Inflammatory macrophage treated with lipopolysaccharide for 1 hour (primary cell): ENCODE data around the gene LRRC8C.
A peak's percentile ranks its signal among the peaks of the same experiment; 100 is the strongest.

Experiments used
- DNase-seq, 2 donors: peaks; one replicate each; pipeline ENCODE4 v3.0.0-alpha.2; 2020 to 2022

Gene LRRC8C

GRCh38 chr1:89708751-89709375, 75.9 kb downstream of the LRRC8C start:
- DNase-seq: no peak

DNA sequence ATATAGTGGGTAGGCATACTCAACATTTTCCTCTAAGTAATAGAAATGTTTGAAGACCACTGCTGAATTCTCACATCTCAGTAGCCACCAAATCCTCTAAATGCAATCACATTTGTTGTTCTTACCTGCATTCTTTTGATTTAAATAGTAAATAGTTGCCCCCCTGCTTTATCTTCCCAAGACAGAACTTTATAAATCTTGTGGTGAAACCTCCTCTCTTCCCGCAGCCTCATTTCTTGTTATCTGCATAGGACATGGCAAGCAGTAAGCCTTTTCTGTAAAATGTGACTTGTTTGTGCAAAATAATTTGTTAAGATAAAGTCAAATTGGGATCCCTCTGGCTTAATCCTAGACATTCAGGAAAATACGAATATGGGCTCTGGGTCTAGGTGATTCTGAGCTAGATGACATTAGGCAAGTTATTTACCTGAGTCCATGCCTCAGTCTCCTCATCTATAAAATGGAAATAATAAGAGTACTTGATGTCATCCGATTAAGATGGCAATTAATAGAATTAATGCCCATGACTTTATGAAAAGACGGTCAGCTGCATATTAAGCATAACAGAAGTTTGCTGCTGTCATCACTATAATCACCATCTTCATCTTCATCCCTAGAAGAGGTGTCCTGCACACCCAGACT, 77.7 kb downstream of the LRRC8C start:
- no peak for DNase-seq

GRCh38 chr1:89711140-89711778, 78.3 kb downstream of the LRRC8C start:
- no peak for DNase-seq

- no peak for DNase-seq
These were observed 79.5 kb downstream of the LRRC8C start for GRCh38 chr1:89712420-89712819.

DNA sequence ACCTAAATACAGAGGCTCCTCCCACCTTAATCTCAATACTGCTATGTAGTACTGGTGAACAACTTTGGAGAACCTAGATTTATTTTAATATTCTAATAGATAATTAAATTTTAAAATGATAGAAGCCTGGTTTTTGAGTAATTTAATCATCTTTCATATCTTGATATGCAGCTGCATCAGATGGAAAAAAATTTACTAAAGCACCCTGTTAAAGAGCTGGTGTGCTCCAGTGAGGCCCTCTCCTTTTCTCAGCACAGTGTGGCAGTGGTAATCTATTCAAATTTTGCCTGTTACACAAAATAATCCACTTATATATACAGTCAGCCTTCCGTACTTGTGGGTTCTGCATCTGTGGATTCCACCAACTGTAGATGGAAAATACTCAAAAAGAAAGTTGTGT, 82.8 kb downstream of the LRRC8C start:
- no peak for DNase-seq

- DNase-seq: peak; percentile 46 to 56
These were observed 86.8 kb downstream of the LRRC8C start for GRCh38 chr1:89719502-89720306.

DNA sequence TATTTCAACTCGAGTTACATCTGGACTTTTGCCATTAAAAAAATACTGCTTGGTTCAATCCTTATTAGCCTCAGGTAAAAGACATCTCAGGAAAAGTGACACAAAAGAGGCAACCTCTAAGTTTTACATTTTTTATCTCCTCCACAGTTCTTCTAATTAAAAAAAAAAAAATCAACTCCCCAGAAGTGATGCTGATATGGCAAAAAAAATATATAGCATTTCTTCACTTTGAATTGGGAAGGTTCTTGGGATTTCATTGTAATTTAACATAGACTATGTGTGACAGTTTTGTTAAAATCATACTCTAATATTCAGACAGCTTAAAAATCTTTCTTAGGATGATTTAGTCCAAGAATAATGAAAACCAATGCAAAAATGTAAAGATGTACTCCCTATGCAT, 87.9 kb downstream of the LRRC8C start:
- DNase-seq: no peak

GRCh38 chr1:89721351-89721750, 88.4 kb downstream of the LRRC8C start:
- peak; percentile 60 to 70 for DNase-seq

DNA sequence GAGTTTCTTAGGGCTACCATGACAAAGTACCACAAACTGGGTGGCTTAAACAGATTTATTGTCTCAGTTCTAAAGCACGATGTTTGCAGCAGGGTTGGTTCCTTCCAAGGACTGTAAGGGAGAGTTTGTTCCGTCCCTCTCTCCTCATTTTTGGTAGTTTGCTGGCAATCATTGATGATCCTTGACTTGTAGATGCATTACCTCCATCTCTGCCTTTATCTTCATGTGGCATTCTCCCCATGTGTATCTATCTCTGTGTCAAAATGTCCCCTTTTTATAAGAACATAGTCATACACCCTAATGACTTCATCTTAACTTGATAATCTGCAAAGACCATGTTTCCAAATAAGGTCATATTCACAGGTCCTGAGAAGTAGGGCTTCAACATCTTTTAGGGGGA, 90.2 kb downstream of the LRRC8C start:
- DNase-seq: no peak

DNA sequence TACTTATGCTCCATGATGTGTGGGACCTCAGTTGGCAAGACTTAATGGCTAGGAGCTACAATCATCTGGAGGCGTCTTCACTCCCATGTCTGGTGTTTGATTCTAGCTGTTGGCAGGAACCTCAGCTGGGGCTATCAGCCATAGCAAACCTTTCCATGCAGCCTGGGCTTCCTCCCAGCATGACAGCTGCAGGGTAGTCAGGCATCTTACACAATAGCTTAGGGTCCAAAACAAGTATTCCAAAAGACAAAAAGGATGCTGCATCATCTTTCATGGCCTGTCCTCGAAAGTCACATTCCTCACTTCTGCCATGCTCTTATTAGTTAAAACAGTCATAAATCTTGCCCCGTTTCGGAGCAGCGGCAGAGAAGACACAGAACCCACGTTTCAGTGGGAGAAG, 90.9 kb downstream of the LRRC8C start:
- DNase-seq: peak in 1 of 2 donors; percentile 29

DNA sequence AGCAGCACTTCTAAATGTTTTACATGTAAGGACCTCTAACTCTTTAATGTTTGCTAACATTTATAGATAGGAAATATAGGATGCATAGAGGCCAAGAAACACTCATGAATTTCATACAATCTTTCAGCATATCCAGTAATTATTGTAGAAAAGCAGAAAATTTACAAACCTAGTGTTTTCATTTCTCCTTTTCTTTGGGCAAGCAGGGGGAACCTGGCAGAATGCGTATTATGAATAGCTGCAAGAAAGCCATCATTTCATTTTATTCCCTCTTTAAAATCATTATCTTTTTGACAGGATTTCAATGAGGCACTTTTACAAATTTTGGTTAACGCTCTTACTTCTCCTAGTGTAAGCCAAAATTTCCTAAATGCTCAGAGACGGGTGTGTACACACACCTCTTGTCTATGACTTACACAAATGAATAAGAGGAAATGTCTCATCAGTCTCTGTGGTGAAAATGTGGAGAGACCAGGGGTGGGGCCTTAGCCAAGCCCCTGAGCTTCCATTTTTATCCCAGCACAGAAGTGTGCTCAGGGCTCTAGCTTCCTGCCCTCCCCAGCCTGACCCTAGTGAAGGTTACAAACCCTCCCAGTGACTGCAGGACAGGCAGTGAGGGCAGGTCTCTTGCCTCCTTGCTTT, 91.6 kb downstream of the LRRC8C start:
- peak; percentile 89 to 95 for DNase-seq

DNA sequence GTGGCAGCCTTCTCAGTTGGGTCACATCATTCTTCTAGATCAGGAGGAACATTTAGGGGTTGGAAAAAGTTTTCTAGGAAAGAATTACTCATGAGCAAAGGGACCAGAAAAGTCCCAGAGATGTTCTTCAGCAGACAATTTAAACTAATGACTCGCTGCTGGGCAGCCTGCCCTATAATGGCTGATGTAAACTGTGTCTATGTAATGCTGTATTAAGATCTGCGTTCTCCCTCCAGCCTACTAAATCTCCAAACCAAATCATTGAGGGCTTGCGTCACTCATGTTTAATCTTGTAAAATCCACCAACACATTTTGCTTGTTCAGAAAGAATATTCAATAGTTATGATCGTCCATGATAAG, 92.1 kb downstream of the LRRC8C start:
- DNase-seq: peak; percentile 67 to 71

GRCh38 chr1:89725631-89726030, 92.7 kb downstream of the LRRC8C start:
- peak; percentile 63 to 69 for DNase-seq

DNA sequence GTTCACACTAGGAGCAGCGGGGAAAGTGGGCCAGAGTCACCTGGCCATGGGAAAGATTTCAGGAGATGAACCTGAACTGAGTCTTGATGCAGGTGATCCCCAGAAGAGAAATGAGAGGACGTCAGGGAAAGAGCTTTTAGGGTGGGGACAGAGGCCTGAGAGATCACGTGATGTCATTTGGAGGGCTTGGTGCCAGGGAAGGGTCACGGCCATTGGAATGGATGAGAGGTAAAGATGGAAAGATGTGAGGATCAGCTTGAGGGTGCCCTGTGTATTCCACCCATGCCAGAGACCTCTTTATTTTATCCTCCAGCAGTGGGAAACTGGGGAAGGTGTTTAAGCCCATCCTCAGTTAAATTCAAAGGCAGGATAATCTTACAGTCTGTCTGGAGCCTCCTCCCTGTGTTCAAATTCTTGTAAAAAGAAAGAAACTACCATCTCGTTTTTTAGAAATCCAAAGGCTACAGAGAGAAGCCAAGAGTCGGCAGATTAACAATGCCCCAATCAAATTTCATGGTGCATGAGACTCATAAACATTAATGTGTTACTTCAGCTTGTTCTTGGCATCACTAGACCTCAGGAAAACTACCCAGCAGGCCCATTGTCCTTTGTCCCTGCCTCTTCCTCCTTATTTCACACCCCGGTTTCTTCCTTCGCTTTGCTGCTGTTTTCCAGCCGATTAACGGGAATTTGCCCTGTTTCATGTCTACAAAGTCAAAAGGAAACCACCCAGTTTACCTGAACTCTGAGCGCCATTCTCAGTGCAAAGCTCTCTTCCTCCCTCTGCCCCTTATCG, 94.8 kb downstream of the LRRC8C start:
- DNase-seq: no peak

- no peak for DNase-seq
These were observed 95.5 kb downstream of the LRRC8C start for GRCh38 chr1:89728381-89728780.

GRCh38 chr1:89732206-89732605, 99.3 kb downstream of the LRRC8C start:
- no peak for DNase-seq

DNA sequence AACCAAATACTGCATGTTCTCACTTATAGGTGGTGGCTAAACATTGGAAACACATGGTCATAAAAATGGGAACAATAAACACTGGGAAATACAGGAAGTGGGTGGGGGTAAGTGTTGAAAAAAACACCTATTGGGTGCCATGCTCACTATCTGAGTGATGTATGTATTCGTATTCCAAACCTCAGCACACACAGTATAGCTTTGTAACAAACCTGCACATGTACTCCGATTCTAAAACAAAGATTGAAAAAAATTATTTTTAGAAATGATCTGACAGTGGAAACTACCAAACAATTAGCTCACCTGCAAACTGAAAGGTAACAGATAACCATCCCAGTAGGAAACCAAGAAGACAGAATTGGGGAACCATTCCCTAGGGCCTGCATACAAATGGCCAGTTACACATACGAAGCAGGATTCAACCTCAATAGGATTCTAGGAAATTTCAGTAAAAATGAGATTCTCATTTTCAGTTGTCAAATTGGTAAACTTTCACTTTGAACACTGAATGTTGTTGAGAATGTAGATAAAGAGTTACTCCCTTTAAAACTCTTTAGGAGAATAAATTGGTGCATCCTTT, 99.8 kb downstream of the LRRC8C start:
- DNase-seq: no peak

DNA sequence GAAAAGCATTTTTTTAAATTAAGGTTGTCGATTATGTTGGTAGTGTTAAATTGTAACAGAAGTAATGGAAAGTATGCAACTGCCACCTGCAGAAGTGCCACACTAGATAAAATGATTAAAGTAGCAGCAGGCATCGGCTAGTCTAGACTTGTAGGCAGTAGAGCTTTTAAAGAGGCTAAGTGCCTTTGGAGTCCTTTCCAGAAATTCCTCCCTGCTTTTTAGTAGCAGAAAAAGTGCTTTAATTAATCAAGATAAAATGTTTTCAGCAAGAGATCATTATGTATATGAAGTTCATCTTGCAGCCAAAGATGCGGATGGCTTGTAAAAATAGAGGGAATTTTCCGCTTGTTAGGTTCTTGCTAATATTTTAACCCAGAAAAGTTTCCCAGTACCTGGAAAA, 100.8 kb downstream of the LRRC8C start:
- no peak for DNase-seq

GRCh38 chr1:89734442-89734841, 101.5 kb downstream of the LRRC8C start:
- DNase-seq: no peak

DNA sequence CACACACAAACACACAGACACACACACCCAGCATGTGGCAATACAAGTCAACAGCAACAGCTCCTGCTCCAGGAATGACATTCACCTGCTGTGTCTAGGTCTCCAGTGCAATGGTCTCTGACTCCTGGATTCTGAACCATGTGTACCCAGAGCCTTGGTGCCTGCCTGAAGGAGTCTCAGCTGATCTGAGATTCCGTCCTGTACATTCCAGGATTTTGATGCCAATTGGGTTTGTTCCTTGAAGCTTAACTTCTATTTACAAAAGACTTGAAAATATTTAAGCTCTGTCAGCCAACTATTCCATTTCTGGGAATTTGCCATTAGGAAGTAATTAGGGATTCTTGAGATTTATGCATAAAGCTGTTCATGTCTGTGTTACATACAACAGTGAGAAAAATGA, 102.6 kb downstream of the LRRC8C start:
- DNase-seq: no peak

GRCh38 chr1:89736937-89737733, 104.2 kb downstream of the LRRC8C start:
- DNase-seq: no peak
